HG02973 (cell line): ENCODE measurements around the gene ACTRT2.

Experiments used
- ATAC-seq: cut with Tn5 transposase; IDR thresholded peaks from one replicate; pipeline ENCODE4 v1.9.1; 2021; ENCODE audit warnings: moderate library complexity; ENCODE audit not compliant: unreplicated experiment

Gene ACTRT2

GRCh38 chr1:2983319-2983705 lies 38.0 kb upstream of the ACTRT2 start:
- no peak for ATAC-seq

- ATAC-seq: no peak
These were observed 37.4 kb upstream of the ACTRT2 start for GRCh38 chr1:2983706-2984398.

- ATAC-seq: no peak
These were observed 36.7 kb upstream of the ACTRT2 start for GRCh38 chr1:2984399-2985061.

GRCh38 chr1:2985067-2985561 lies 36.2 kb upstream of the ACTRT2 start:
- no peak for ATAC-seq

- ATAC-seq: no peak
These were observed 35.3 kb upstream of the ACTRT2 start for GRCh38 chr1:2985694-2986548.

GRCh38 chr1:2986549-2987305 lies 34.5 kb upstream of the ACTRT2 start:
- no peak for ATAC-seq

- ATAC-seq: no peak
These were observed 33.5 kb upstream of the ACTRT2 start for GRCh38 chr1:2987773-2988172.

GRCh38 chr1:2988256-2988655 lies 33.0 kb upstream of the ACTRT2 start:
- no peak for ATAC-seq

- ATAC-seq: no peak
These were observed 32.1 kb upstream of the ACTRT2 start for GRCh38 chr1:2989185-2989584.

GRCh38 chr1:2989976-2990375 lies 31.3 kb upstream of the ACTRT2 start:
- ATAC-seq: no peak

- no peak for ATAC-seq
These were observed 30.7 kb upstream of the ACTRT2 start for GRCh38 chr1:2990376-2991115.

GRCh38 chr1:2991753-2992495 lies 29.3 kb upstream of the ACTRT2 start:
- ATAC-seq: no peak

- no peak for ATAC-seq
These were observed 22.7 kb upstream of the ACTRT2 start for GRCh38 chr1:2998503-2999100.

- no peak for ATAC-seq
These were observed 22.1 kb upstream of the ACTRT2 start for GRCh38 chr1:2999138-2999537.

GRCh38 chr1:2999571-2999970 lies 21.7 kb upstream of the ACTRT2 start:
- ATAC-seq: no peak

GRCh38 chr1:3000214-3000613 lies 21.1 kb upstream of the ACTRT2 start:
- ATAC-seq: no peak

GRCh38 chr1:3000671-3001470 lies 20.4 kb upstream of the ACTRT2 start:
- no peak for ATAC-seq
